Measurements from ENCODE around the gene EP300.

The EP300 gene

GRCh38 chr22:41215926-41216325 is 123.5 kb downstream of the EP300 start:
- Histone ChIP-seq H3K36me3 (ENCODE audit: control insufficient read depth in 2 of 2, insufficient read depth in 1 of 2, low read length in 2 of 2) (peaks cover 46 to 82% of the 10 kb centered on the region in 2 experiments), H3K4me1 (ENCODE audit: control insufficient read depth, insufficient read depth, low read length) (no peaks in the 10 kb centered on the region), H3K9me3 (ENCODE audit: control insufficient read depth, insufficient read depth, low read depth, low read length) (no peaks in the 10 kb centered on the region), H3K4me3 (ENCODE audit: low read depth, low read length) (no peak overlapping the region), H3K27ac (ENCODE audit: extremely low read depth, low read depth, low read length) (no peak overlapping the region)
- POLR2A ChIA-PET: no interaction called here
- CTCF ChIA-PET: interaction anchor here (0.6 kb wide), 2 partner anchors 14 to 573 kb away, joined by 3 read pairs; no protein-coding TSS in a partner anchor
- TF ChIP-seq ELK4 (IDR thresholded peaks at IDR 0.05; ENCODE audit: borderline replicate concordance, low read depth, low read length) (no peak), SETDB1 (IDR thresholded peaks at IDR 0.05; ENCODE audit: insufficient read length, low read length) (peak; percentile 5), ZNF404 (tag by site-specific recombination; IDR thresholded peaks at IDR 0.05) (no peak), GLI2 (tag by site-specific recombination; IDR thresholded peaks at IDR 0.05; ENCODE audit: borderline replicate concordance, low read depth) (no peak), ZNF792 (tag by site-specific recombination; IDR thresholded peaks at IDR 0.05) (no peak), ZNF426 (tag by site-specific recombination; IDR thresholded peaks at IDR 0.05) (no peak)

GRCh38 chr22:41216984-41217383 is 124.6 kb downstream of the EP300 start:
- TF ChIP-seq WT1 (tag by site-specific recombination; IDR thresholded peaks at IDR 0.05): no peak
- Histone ChIP-seq H3K4me1 (ENCODE audit: control insufficient read depth, insufficient read depth, low read length) (no peaks in the 10 kb centered on the region), H3K36me3 (ENCODE audit: control insufficient read depth in 2 of 2, insufficient read depth in 1 of 2, low read length in 2 of 2) (peaks cover 50 to 85% of the 10 kb centered on the region in 2 experiments), H3K9me3 (ENCODE audit: control insufficient read depth, insufficient read depth, low read depth, low read length) (no peaks in the 10 kb centered on the region), H3K27ac (ENCODE audit: extremely low read depth, low read depth, low read length) (peak overlapping the region; percentile 46; the same call in 1 of the 2 replicates), H3K4me3 (ENCODE audit: low read depth, low read length) (no peak overlapping the region)
- ChIA-PET CTCF (interaction anchor here (0.5 to 1.7 kb wide), 2 partner anchors 21 to 35 kb away, joined by 3 to 6 read pairs; no protein-coding TSS in a partner anchor), POLR2A (interaction anchor here (0.7 kb wide), 1 partner anchor 12 kb away, joined by 3 read pairs; no protein-coding TSS in a partner anchor)

GRCh38 chr22:41217553-41218157 is 125.3 kb downstream of the EP300 start:
- Histone ChIP-seq H3K36me3 (ENCODE audit: control insufficient read depth in 2 of 2, insufficient read depth in 1 of 2, low read length in 2 of 2) (peaks cover 50 to 87% of the 10 kb centered on the region in 2 experiments), H3K9me3 (ENCODE audit: control insufficient read depth, insufficient read depth, low read depth, low read length) (no peaks in the 10 kb centered on the region), H3K4me3 (ENCODE audit: low read depth, low read length) (no peak overlapping the region), H3K4me1 (ENCODE audit: control insufficient read depth, insufficient read depth, low read length) (no peaks in the 10 kb centered on the region), H3K27ac (ENCODE audit: extremely low read depth, low read depth, low read length) (peak overlapping the region; percentile 46; the same call in 1 of the 2 replicates)
- TF ChIP-seq WT1 (tag by site-specific recombination; IDR thresholded peaks at IDR 0.05) (peak; percentile 25; the same call in 1 of the 2 replicates), ZSCAN16 (tag by site-specific recombination; IDR thresholded peaks at IDR 0.05) (no peak), TRIM28 (IDR thresholded peaks at IDR 0.05; ENCODE audit: borderline replicate concordance, low read length) (peak; percentile 11; the same call in 1 of the 2 replicates), ZNF600 (tag by site-specific recombination; IDR thresholded peaks at IDR 0.05) (peak; percentile 61; the same call in 1 of the 2 replicates), ZNF610 (tag by site-specific recombination; IDR thresholded peaks at IDR 0.05; ENCODE audit: borderline replicate concordance) (no peak), ZNF248 (tag by site-specific recombination; IDR thresholded peaks at IDR 0.05) (no peak), ZNF654 (tag by site-specific recombination; IDR thresholded peaks at IDR 0.05; ENCODE audit: low read depth) (no peak), PATZ1 (tag by site-specific recombination; IDR thresholded peaks at IDR 0.05) (peak; percentile 26; the same call in 1 of the 2 replicates), PRDM10 (tag by site-specific recombination; IDR thresholded peaks at IDR 0.05) (peak; percentile 55), ZNF24 (tag by site-specific recombination; IDR thresholded peaks at IDR 0.05) (no peak), ZEB2 (tag by site-specific recombination; IDR thresholded peaks at IDR 0.05) (0 out of 2 replicates have a peak, but pooled peaks have one; percentile 32), ZBTB17 (tag by site-specific recombination; IDR thresholded peaks at IDR 0.05) (0 out of 2 replicates have a peak, but pooled peaks have one; percentile 30)
- CTCF ChIA-PET: interaction anchor here (1.7 kb wide), 1 partner anchor 20 kb away, joined by 6 read pairs; no protein-coding TSS in a partner anchor
- POLR2A ChIA-PET: no interaction called here

Data from HEK293 (cell line).